HepG2 (cell line): ENCODE data around the gene FHL3. TPM values are rescaled to one million over a fixed set of nuclear protein-coding genes. Genes with fewer than 3 reads are reported as not detected.

Experiments used
- ATAC-seq: fragments of 200-7000 bp; cut with Tn5 transposase; 3 replicates; pipeline ENCODE4 v1.9.1; 2020; ENCODE audit warnings: mild to moderate bottlenecking, moderate library complexity
- BruUV-seq: library from RNA; stranded (reverse); fragments of 400-500 nt; replicated peaks from 2 replicates; lab custom pipeline; 2021; lab: Mats Ljungman, UMichigan
- CTCF ChIA-PET: fragments of 300-600 bp; formaldehyde crosslinking; extraction: SDS; loops from one replicate; lab custom pipeline; 2021; ENCODE audit warnings: low total read pairs, inconsistent platforms, low intra/inter-chr PET ratio; lab: Yijun Ruan, JAX
- POLR2A ChIA-PET: fragments of 350-600 bp; sonication (Branson Sonifier 250); formaldehyde crosslinking; loops from one replicate; lab custom pipeline; 2020; ENCODE audit warnings: antibody characterized with exemption, inconsistent platforms; lab: Yijun Ruan, JAX
- DNase-seq: peaks from one replicate; pipeline ENCODE4 v3.0.0-alpha.2; 2015; ENCODE audit warnings: low spot score
- FAIRE-seq: peaks from 3 replicates; lab custom pipeline; 2011; peaks lifted over from hg19 to GRCh38; lab: Jason Lieb, UNC
- H2AFZ ChIP-seq: one replicate; pipeline ENCODE4 v1.6.1; 2011; ENCODE audit warnings: low read length, inconsistent platforms
- H3K27ac ChIP-seq: fragments of 300-600 bp; 3 replicates; pipeline ENCODE4 v1.8.0; 2011; ENCODE audit warnings: mixed run types, mild to moderate bottlenecking, mixed read lengths, low read length, inconsistent platforms; ENCODE audit not compliant: insufficient read depth; ENCODE audit errors: extremely low read length
- H3K27me3 ChIP-seq, 2 experiments: fragments of 200-600 bp in 1 of 2; 2 replicates in 1 of 2; 3 replicates in 1 of 2; pipeline versions ENCODE4 v1.6.0 to v1.8.0; 2011; ENCODE audit warnings: low read length in 2 of 2, mild to moderate bottlenecking in 2 of 2, moderate library complexity in 2 of 2, inconsistent platforms in 1 of 2; ENCODE audit not compliant: insufficient read depth in 2 of 2, control insufficient read depth in 1 of 2
- H3K36me3 ChIP-seq, 2 experiments: fragments of 200-600 bp in 1 of 2; replicated peaks in 1 of 2; 2 replicates in 1 of 2; 3 replicates in 1 of 2; pipeline versions ENCODE4 v1.5.1 to v1.8.0; 2011; ENCODE audit warnings: low read length in 2 of 2, inconsistent platforms in 1 of 2; ENCODE audit not compliant: insufficient read depth in 2 of 2, control insufficient read depth in 1 of 2
- H3K4me1 ChIP-seq: 2 replicates; pipeline ENCODE4 v1.5.1; 2012; ENCODE audit warnings: low read length, inconsistent platforms; ENCODE audit not compliant: insufficient read depth
- H3K4me2 ChIP-seq: 2 replicates; pipeline ENCODE4 v1.6.0; 2011; ENCODE audit warnings: low read depth, low read length, inconsistent platforms
- H3K4me3 ChIP-seq, 3 experiments: fragments of 200-600 bp in 1 of 3; sonication (generic), shearing (Covaris generic) in 1 of 3; replicated peaks in 1 of 3; 2 replicates each; pipeline ENCODE4 v1.5.1; 2011 to 2016; ENCODE audit warnings: low read length in 3 of 3, inconsistent platforms in 2 of 3, low read depth in 2 of 3, mild to moderate bottlenecking in 2 of 3, control low read depth in 1 of 3, mixed read lengths in 1 of 3; ENCODE audit not compliant: insufficient read depth in 1 of 3
- H3K79me2 ChIP-seq: one replicate; pipeline ENCODE4 v1.6.1; 2011; ENCODE audit warnings: low read length, inconsistent platforms; ENCODE audit not compliant: insufficient read depth
- H3K9ac ChIP-seq: 2 replicates; pipeline ENCODE4 v1.6.0; 2011; ENCODE audit warnings: mild to moderate bottlenecking, low read depth, low read length, inconsistent platforms; ENCODE audit not compliant: insufficient read depth
- H3K9me3 ChIP-seq: 2 replicates; pipeline ENCODE4 v1.5.1; 2012; ENCODE audit warnings: mild to moderate bottlenecking, low read length
- H4K20me1 ChIP-seq: 2 replicates; pipeline ENCODE4 v1.6.0; 2011; ENCODE audit warnings: inconsistent platforms, mild to moderate bottlenecking, low read length, moderate library complexity; ENCODE audit not compliant: insufficient read depth
- ATF6 ChIP-seq: sonication (generic); formaldehyde crosslinking; conservative IDR thresholded peaks from 2 replicates; pipeline ENCODE4 v1.4.0; 2020; ENCODE audit warnings: missing genetic modification reagents
- BHLHE40 ChIP-seq: IDR thresholded peaks from 2 replicates; pipeline ENCODE4 v1.6.1; 2011; ENCODE audit warnings: low read length, improper control_type of control experiment
- E2F1 ChIP-seq: sonication (generic); formaldehyde crosslinking; IDR thresholded peaks from 2 replicates; pipeline ENCODE4 v1.5.0; 2020; ENCODE audit warnings: missing genetic modification reagents
- NRL ChIP-seq: sonication (generic); formaldehyde crosslinking; IDR thresholded peaks from 2 replicates; pipeline ENCODE4 v1.5.0; 2020; ENCODE audit warnings: missing genetic modification reagents, mild to moderate bottlenecking, moderate library complexity, borderline replicate concordance
- PBX3 ChIP-seq: sonication (generic); formaldehyde crosslinking; IDR thresholded peaks from 2 replicates; pipeline ENCODE4 v1.8.1; 2023; ENCODE audit warnings: missing genetic modification reagents, inconsistent platforms, borderline replicate concordance
- SP4 ChIP-seq: sonication (generic); formaldehyde crosslinking; IDR thresholded peaks from 2 replicates; pipeline ENCODE4 v1.8.1; 2023; ENCODE audit warnings: mild to moderate bottlenecking, missing genetic modification reagents
- XRCC5 ChIP-seq: fragments of 200-400 bp; formaldehyde crosslinking; optimal IDR thresholded peaks from 2 replicates; pipeline ENCODE3; 2017; ENCODE audit warnings: mild to moderate bottlenecking, low read length
- ZNF275 ChIP-seq: sonication (generic); formaldehyde crosslinking; IDR thresholded peaks from 2 replicates; pipeline ENCODE4 v1.8.0; 2022; ENCODE audit warnings: missing genetic modification reagents, mild to moderate bottlenecking, inconsistent platforms, borderline replicate concordance
- ZNF543 ChIP-seq: sonication (generic); formaldehyde crosslinking; IDR thresholded peaks from 2 replicates; pipeline ENCODE4 v1.4.0; 2020; ENCODE audit warnings: mild to moderate bottlenecking, missing genetic modification reagents
- ZNF557 ChIP-seq: sonication (generic); formaldehyde crosslinking; IDR thresholded peaks from 2 replicates; pipeline ENCODE4 v1.4.0; 2020; ENCODE audit warnings: missing genetic modification reagents
- ZNF781 ChIP-seq: sonication (generic); formaldehyde crosslinking; IDR thresholded peaks from 2 replicates; pipeline ENCODE4 v1.5.1; 2020; ENCODE audit warnings: borderline replicate concordance, mild to moderate bottlenecking, missing genetic modification reagents; ENCODE audit errors: not compliant biosample characterization
- ZSCAN12 ChIP-seq: sonication (generic); formaldehyde crosslinking; IDR thresholded peaks from 2 replicates; pipeline ENCODE4 v1.9.0; 2021; ENCODE audit warnings: mild to moderate bottlenecking, missing genetic modification reagents
- ZSCAN29 ChIP-seq: sonication (generic); formaldehyde crosslinking; conservative IDR thresholded peaks from 2 replicates; pipeline ENCODE4 v1.4.0; 2020; ENCODE audit warnings: mild to moderate bottlenecking, missing genetic modification reagents
- WGBS: methylation state at CpG from one replicate; pipeline ENCODE4 v1.1.6; 2017; ENCODE audit warnings: low lambda C conversion rate; 5-methylcytosine and 5-hydroxymethylcytosine counted together
- in situ Hi-C: cut with HindIII; loops from 2 replicates; pipeline ENCODE4 v1.10.0; 2017; ENCODE audit warnings: low pct_unique_long_range_greater_than_20kb; ENCODE audit not compliant: extremely low pct_ligation_motif_present
- intact Hi-C: fragments of 100-400 bp; cut with micrococcal nuclease; formaldehyde crosslinking; loops from one replicate; pipeline ENCODE4 v1.10.0; 2022; ENCODE audit not compliant: unreplicated experiment
- polyA plus RNA-seq, 8 experiments: library from polyadenylated mRNA; depleted of rRNA in 3 of 8; stranded (reverse) in 7 of 8; unstranded in 1 of 8; fragments of >200 nt; fragmentation: Illumina TruSeq in 4 of 8; extraction: Trizol in 4 of 8; gene quantifications; 2 replicates each; pipeline versions ENCODE4 v1.2.1 to v1.2.3, GENCODE V29; 2011 to 2016; ENCODE audit warnings: low read depth in 4 of 8, missing spikeins in 1 of 8, mixed read lengths in 1 of 8; ENCODE audit not compliant: insufficient read depth in 1 of 8
- total RNA-seq, 5 experiments: library from RNA; depleted of rRNA; stranded (reverse); fragments of >200 nt; fragmentation: Illumina TruSeq; extraction: Trizol; gene quantifications; 2 replicates each; pipeline ENCODE4 v1.2.3, GENCODE V29; 2016; ENCODE audit warnings: low read depth in 1 of 5

Gene FHL3
- total and polyA plus RNA-seq, 2 of the 13 experiments (the other 11 are each of a cell fraction or from before 2014, with no cell fraction given) = 2.8 to 6.6 TPM

GRCh38 chr1:37989361-37989930 lies 15.9 kb downstream of the FHL3 start:
- H3K27me3 ChIP-seq = no peaks in the 10 kb centered on the region; a peak in 1 of 5 replicates
- no peak for FAIRE-seq
- peaks cover 19% of the 10 kb centered on the region for H3K4me1 ChIP-seq
- CTCF ChIA-PET = interaction anchor here (0.7 to 3.1 kb wide), 5 partner anchors 15 to 99 kb away, joined by 3 to 45 read pairs (median 6); partner anchors contain the start of gene UTP11
- H2AFZ ChIP-seq = peak overlapping the region; percentile 65
- H3K36me3 ChIP-seq = peaks cover 4 to 25% of the 10 kb centered on the region in 2 experiments
- H4K20me1 ChIP-seq = peaks cover 11% of the 10 kb centered on the region; the same call in 1 of the 2 replicates
- H3K4me3 ChIP-seq = peak overlapping the region; percentile 84 to 96 (median 95)
- in situ Hi-C loops (no loop called here), intact Hi-C loops (no loop called here)
- no peaks in the 10 kb centered on the region for H3K9me3 ChIP-seq
- H3K27ac ChIP-seq = peak overlapping the region; percentile 63
- TSS peak; percentile 71 for BruUV-seq
- H3K9ac ChIP-seq = peak overlapping the region; percentile 90
- POLR2A ChIA-PET = interaction anchor here (1.5 to 3.3 kb wide), 5 partner anchors 11 to 25 kb away, joined by 3 to 27 read pairs (median 13); partner anchors contain the start of gene UTP11
- WGBS = under 1% methylated on average over 17 of the region's 30 CpGs
- H3K79me2 ChIP-seq = peaks cover 9% of the 10 kb centered on the region
- DNase-seq = no peak
- peak; percentile 51 for ATAC-seq
- H3K4me2 ChIP-seq = peak overlapping the region; percentile 75
- TF ChIP-seq E2F1 (CRISPR knock-in tag) (no peak), ZNF275 (CRISPR knock-in tag) (no peak), BHLHE40 (no peak), ZNF781 (CRISPR knock-in tag) (no peak), SP4 (CRISPR knock-in tag) (no peak), PBX3 (CRISPR knock-in tag) (0 out of 2 replicates have a peak, but pooled peaks have one; percentile 7), ZNF557 (no peak), NRL (CRISPR knock-in tag) (no peak), ZSCAN12 (peak; percentile 30; the same call in 1 of the 2 replicates), ZSCAN29 (CRISPR knock-in tag) (no peak), ATF6 (CRISPR knock-in tag) (no peak), XRCC5 (no peak), ZNF543 (no peak)
